Mucosa of gallbladder (tissue), 1 donor: ENCODE data around the gene DNAI4. TPM values are rescaled to one million over a fixed set of nuclear protein-coding genes. Genes with fewer than 3 reads are reported as not detected.

Experiments
- DNase-seq: peaks from one replicate; pipeline ENCODE4 v3.0.0-alpha.2; 2020; ENCODE audit warnings: low spot score
- total RNA-seq: library from RNA; stranded (reverse); gene quantifications from one replicate; pipeline ENCODE4 v1.2.1, GENCODE V29; 2021
- donor health status: DM: no; HTN: no; CAD: no.

DNAI4 gene
- total RNA-seq, 1 donor from 2014 or later, result 17.1 TPM

DNA sequence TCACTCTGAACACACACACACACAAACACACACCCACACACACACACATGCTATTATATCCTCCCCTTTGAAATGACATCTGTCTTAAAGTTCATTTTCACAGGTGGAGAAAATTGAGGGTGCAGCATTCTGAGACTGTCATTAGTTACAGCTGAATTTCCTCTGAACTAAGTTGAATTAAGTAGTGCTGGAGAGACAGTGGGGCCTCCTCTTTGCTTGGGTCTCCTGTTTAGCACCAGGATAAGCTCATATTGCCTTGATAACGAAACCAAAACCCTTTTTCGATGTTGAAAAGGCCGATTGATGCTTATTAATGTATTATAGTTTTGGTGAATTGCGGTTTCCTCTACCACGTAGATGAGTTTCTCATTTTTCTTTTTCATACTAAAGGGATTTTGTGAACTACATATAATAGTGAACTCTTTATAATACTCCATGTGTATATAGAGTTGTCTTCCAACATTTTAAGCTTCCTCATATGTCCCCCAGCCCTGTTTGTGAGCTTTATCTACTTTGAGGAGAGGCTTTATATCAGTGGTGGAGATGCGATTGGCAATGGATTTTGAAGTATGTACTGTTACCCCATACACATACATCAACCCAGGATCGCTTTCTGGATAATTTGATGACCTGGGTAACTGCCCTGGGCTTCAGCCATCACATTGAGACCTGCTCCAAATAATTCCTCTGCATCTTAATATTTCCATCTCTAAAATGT is 155.0 kb downstream of the DNAI4 start:
- DNase-seq, result no peak

DNA sequence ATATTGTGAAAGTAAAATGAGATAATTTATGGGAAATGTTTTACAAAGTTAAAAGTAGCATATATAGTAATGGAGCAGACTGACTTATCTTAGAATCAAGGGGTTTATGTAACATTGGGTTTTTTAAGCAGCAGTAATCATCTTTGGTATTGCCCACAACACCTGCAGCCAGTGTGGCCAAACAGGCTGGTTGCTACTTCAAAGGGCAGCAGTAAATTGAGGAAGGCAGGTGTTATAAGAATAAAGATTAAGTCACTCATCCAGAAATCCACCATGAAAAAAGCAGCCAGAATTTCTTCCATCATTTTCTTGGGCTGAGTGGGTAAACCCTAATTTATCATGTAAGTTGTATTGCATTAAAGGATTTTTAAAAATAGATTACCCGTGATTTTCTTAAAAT is 155.7 kb downstream of the DNAI4 start:
- DNase-seq, result no peak

DNA sequence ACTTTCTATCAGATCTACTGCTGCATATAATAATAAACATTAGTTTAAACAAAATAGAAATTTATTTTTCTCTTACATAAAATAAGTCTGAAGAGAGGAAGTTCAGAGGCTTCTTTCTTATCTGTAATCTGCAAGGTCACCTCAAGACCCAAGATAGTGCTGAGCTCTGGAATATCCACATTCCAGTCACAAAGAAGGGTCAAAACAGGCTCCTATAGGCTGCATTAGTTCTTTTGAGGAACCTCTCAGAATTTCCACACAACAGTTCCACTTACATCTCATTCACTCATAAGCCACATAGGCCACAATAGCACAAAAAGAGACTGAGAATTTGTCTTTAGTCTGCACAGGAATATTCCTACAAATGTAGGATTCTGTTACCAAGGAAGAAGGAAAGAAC is 157.0 kb downstream of the DNAI4 start:
- DNase-seq, result no peak

DNA sequence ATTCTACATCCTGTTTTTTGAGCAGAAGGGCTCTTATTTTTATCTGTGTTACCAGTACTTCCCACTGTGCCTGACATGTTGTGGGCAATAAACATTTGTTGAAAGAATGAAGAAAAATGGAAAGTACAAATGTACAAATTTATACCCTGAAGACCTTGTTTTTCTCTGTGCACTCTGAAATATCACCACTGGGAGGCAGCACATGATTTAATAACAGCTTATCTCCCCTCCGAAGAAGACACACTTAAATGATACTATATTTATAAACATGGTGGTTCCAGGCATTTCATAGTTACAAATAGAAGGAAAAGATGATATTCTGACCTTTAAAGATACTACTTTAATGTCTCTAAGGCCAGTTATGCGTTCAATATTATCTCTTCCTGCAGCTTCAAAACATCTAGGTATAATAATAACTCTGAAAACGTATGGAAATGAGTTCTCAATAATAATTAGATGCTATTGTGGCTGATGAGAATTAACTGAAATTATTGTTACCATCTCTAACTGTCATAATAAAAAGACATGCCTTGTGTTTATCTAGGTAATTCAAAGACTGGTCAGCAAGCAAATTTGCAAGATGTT is 159.6 kb downstream of the DNAI4 start:
- DNase-seq, result peak; percentile 41

Other genes with a start within 250 kb of the DNAI4 start
- 0.32 TPM for gene DYNLT5, start 172.4 kb downstream of the DNAI4 start, total RNA-seq
- gene INSL5, start 123.6 kb downstream of the DNAI4 start, total RNA-seq, result 0.60 TPM
- 38.5 TPM for gene MIER1, start 134 bp upstream of the DNAI4 start, total RNA-seq
- gene SLC35D1, start 129.3 kb upstream of the DNAI4 start, total RNA-seq, result 16.3 TPM
- not detected for gene C1orf141, start 210.1 kb upstream of the DNAI4 start, total RNA-seq
- gene IL23R, start 241.6 kb upstream of the DNAI4 start, total RNA-seq, result 0.32 TPM